ENCODE results near the gene SPEM2. TPM values are rescaled to one million over a fixed set of nuclear protein-coding genes. Genes with fewer than 3 reads are reported as not detected.

Gene SPEM2
- total RNA-seq, 1 experiment from 2014 or later = not detected

DNA sequence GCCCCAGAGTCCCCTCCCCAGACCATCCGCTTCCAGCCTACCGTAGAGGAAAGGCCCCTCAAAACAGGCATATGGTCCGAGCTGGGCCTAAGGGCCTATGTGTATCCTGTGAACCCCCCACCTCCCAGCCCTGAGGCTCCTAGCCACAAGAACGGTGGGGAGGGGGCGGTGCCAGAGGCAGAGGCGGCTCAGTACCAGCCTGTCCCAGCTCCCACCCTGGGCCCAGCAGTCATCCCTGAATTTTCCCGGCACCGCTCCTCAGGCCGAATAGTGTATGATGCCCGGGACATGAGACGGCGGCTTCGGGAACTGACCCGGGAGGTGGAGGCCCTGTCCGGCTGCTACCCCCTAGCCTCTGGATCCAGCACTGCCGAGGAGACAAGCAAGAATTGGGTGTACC is 4.2 kb upstream of the SPEM2 start:
- DNase-seq (ENCODE audit: low read depth) = no peak

DNA sequence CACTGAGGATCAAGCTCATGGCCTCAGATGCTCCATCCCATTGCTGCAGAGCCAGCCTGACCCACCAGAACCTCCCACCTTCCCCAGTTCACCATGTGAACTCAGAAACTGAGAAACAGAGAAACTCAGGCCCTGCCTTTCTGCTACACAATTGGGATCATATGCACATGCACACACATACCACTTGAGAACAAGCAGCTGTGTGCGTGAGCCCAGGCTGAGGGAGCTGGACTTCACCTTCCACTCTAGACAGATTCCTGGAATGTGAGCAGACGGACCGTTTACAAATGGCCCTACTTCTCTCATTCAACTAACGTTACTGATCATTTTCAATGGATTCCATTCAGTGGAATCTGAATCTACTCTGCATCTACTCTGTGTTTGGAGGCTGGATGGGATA is 1.7 kb upstream of the SPEM2 start:
- no peak for DNase-seq (ENCODE audit: low read depth)

DNA sequence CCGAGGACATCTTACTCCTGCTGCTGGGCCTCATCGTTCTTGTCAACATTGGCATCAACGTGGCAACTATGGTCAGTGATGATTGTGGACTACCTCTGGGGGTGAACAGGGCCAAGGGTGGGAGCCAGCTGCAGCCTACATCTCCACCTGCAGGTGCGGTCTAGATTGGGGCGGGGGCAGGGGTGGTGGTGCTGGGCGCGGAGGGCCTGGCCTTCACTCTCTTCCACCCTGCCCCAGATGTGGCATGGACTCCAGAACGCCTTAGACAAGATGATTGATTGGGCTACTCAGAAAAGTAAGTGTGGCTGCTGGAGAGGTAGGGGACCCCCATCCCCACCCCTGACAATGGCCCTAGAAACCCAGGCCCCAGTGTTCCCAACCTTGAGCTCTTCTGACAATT is 340 bp downstream of the SPEM2 start:
- no peak for DNase-seq (ENCODE audit: low read depth)

GRCh38 chr17:7426203-7426863 is 917 bp downstream of the SPEM2 start:
- DNase-seq (ENCODE audit: low read depth) = no peak

- no peak for DNase-seq (ENCODE audit: low read depth)
These were observed 1.6 kb downstream of the SPEM2 start for GRCh38 chr17:7426896-7427489.

- DNase-seq (ENCODE audit: low read depth) = no peak
These were observed 2.1 kb downstream of the SPEM2 start for GRCh38 chr17:7427549-7427948.

DNA sequence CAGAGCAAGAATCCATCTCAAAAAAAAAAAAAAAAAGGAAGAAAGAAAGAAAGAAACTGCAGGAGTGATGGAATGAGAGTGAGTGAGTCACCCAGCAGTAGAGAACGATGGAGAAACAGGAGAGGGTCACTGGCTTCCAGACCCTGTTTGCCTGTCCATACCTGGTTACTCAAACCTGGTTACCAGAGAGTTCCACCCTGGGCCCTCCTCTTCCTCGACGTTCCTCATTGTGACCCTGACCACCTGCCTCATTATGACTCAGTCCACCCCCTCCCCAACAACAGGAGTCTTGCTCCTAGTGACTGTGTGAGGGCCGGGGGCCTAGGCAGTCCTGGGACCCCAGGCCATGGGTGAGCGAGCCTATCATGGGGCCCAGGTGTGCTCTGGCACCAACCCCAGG is 3.1 kb downstream of the SPEM2 start, which contains the start of gene SPEM3:
Gene SPEM3 (plus strand): TSS at position 301 of the 400 bp plus-strand sequence. CDS start 46 bp downstream, at position 347.
- DNase-seq (ENCODE audit: low read depth) = no peak

DNA sequence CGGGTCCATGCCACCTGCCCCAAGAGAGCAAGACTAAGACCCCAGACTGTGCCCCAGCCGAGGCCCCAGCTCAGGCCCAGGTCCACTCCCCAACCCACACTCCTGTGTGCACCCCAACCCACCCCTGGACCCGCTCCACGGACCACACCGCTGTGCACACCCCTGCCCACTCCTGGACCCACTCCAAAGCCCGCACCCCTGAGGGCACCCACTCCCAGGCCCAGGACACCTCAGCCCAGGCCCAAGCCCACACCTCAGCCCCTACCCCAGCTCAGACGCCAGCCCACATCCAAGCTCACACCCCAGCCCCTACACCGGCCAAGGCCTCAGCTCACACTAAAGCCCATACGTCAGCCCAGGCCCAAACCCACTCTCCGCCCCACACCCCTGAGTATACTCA is 4.3 kb downstream of the SPEM2 start:
- no peak for DNase-seq (ENCODE audit: low read depth)

GRCh38 chr17:7431231-7431630 is 5.8 kb downstream of the SPEM2 start:
- DNase-seq (ENCODE audit: low read depth) = no peak

DNA sequence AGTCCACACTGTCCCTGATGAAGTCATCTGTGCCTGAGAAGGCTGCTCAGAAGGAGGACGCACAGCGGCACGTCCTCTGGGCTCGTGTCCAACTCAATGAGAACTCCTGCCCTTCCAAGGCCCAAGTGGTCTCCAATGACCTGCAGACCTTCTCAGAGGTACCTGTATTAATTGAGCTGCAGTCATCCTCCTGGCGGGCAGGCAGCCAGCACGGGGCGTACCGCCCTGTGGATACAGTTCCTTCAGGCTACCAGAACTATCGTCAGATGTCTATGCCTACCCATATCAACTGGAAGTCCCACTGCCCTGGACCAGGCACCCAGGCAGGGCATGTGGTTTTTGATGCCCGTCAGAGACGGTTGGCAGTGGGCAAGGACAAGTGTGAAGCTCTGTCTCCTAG is 6.9 kb downstream of the SPEM2 start:
- DNase-seq (ENCODE audit: low read depth) = no peak

GRCh38 chr17:7435676-7436555 is 10.5 kb downstream of the SPEM2 start:
- DNase-seq (ENCODE audit: low read depth) = peak; percentile 70

- peak; percentile 92 for DNase-seq (ENCODE audit: low read depth)
These were observed 11.3 kb downstream of the SPEM2 start for GRCh38 chr17:7436556-7437368.

GRCh38 chr17:7437369-7437863 is 12.0 kb downstream of the SPEM2 start:
- no peak for DNase-seq (ENCODE audit: low read depth)

DNA sequence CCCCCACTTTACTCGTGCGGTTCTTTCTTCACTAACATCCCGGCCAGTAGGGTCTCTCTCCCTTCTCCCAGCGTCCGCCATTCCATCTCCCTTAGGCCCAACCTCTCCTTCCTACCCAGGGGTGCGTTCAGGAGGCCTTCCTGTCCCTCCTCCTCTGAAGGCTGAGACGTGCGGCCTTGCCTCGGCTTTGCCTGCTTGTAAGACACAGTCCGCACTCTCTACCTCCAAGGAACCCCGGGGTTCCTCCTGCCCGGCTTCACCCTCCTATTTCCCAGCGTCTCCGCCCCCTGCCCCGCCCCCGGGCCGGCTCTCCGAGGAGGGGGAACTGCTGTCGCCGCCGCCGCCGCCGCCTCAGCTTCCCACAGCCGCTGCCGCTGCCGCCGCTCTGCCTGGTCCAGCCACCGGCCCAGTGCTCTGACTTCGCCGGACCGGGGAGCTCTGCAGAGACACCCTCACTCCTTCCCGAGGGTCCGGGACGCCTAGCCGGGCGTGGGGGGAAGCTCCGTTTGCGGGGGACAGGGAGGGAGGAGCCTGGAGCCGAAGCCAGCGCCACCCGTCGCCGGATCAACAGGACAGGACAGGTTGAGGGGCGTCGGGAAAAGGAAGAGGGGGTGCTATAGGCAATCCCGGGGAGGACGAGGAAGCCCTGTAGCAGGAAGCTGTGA is 12.7 kb downstream of the SPEM2 start:
- peak; percentile 72 for DNase-seq (ENCODE audit: low read depth)

DNA sequence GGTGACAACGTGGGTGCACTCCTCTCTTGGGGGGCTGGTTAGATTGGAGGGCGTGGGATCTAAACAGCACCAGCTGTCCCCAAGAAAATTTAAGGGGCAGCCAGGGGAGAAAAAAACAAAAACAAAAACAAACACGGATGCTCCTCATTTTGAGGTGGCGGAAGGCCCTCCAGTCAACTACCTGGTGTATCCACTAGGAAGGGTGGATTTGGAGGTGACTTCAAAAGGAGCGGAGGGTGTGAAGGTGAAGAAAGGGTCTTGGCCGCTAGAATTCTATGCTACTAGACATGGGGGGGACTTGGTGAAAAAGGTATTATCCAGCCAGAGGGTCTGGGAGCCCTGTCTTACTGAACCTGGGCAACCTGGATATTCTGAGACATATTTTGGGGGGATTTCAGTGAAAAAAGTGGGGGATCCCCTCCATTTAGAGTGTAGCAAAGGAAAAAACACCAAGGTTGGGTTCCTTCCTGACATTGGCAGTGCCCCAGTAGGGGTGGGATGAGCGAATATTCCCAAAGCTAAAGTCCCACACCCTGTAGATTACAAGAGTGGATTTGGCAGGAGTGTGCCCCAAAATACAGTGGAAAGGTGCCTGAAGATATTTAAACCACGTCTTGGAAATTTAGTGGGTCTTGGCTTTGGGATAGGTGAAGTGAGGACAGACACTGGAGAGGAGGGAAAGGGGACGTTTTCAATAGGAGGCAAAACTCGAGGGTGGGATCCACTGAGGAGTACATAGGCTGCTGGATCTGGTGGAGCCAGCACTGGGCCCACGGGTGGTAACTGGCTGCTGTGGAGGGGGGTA is 13.4 kb downstream of the SPEM2 start:
- DNase-seq (ENCODE audit: low read depth) = no peak

- DNase-seq (ENCODE audit: low read depth) = no peak
These were observed 14.2 kb downstream of the SPEM2 start, which contains the start of gene FGF11 for GRCh38 chr17:7439462-7440112. Gene FGF11, plus strand, starts transcription at chr17:7439512. Its CDS starts 109 bp downstream, at chr17:7439621.

DNA sequence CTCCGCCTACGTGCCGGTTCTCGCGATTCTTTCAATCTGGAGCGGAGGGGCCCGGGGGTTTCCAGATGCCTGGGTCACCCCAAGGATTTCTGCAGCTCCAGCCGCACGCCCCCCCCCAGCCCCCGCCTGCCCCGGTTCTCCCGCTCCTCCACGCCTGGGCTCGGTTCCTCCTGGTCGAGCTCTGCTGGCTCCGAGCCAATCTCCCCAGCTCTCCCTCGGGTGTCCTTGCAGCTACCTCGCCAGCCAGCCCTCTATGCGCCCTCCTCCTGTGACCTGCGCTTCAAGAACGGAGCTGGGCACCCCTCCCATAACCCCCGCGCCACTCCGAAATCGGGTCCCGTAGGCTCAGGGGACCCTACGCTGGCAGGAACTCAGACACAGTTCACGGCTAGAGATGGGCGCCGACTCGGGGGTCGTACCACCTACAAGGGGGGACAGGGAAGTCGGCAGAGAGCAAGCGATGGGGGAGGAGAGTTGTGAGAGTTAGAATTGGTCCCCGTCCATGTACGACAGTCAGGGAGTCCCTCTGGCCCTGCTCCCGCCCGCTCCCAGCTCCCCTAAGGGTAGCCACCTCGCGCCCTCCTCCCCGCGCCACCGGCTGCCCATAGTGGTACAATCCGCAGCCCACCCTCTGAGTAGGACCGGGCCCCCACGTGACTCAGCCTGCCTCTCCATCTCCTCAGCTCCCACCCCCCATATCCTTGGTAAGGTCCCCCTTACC is 14.9 kb downstream of the SPEM2 start:
- DNase-seq (ENCODE audit: low read depth) = peak; percentile 65

DNA sequence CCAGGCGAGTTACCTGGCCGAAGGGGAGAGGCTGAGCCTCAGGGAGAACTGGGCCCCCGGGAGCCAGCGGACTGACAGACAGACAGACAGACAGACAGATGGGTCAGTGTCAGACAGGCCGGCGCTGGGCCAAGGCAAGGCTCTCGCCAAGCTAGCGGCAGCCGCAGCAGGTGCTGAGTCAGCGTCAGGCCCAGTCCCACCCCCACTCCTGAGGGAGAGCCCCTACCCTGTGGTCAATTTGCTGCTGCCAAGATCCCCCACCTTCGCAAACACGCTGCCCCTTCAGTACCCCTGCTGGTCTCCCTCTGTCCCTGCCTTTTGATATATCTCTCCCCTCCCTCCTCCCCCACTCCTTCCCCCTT is 15.4 kb downstream of the SPEM2 start:
- DNase-seq (ENCODE audit: low read depth) = peak; percentile 73

- no peak for DNase-seq (ENCODE audit: low read depth)
These were observed 15.8 kb downstream of the SPEM2 start for GRCh38 chr17:7441266-7441665.
